Measurements from ENCODE around the gene ATP2A1. TPM values are rescaled to one million over a fixed set of nuclear protein-coding genes. Genes with fewer than 3 reads are reported as not detected.
"Not testable (repeated sequence)": the region's sequence is repeated elsewhere in the genome, so short reads cannot be mapped to it uniquely, and the experiment has no call there.

Gene ATP2A1
- total RNA-seq, 1 donor from 2014 or later, result 0.53 TPM

- DNase-seq (ENCODE audit: extremely low read depth, low read depth, low spot score), result no peak
Measured at GRCh38 chr16:28905229-28905754, 27.0 kb downstream of the ATP2A1 start.

DNA sequence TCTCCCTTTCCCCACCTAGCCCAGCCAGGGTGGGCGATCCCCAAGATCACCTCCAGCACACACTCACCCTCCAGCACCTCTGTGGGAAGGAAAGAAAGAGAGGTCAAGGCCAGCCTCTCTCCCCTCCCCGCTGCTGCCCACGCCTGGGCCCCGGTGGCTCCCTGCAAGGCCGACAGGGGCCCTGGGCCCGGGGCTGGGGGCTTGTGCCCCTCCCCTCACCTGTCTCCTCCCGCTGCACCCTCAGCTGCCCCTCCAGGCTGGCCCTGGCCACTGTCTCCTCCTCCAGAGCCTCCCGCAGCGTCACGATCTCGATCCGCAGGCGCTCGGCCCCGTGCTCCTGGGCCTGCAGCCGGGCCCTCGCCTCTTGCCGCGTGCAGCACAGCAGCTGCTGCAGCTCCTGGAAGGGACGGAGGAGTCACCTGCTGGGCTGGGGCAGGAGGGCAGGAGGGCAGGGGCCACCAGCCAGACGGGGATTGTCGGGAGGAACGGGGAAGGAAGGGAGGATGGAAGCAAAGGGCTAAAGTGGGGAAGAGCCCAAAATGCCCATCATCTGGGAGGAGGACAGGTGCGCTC lies 27.6 kb downstream of the ATP2A1 start:
- no peak for DNase-seq (ENCODE audit: extremely low read depth, low read depth, low spot score)

GRCh38 chr16:28910086-28911031 lies 32.1 kb downstream of the ATP2A1 start:
- DNase-seq (ENCODE audit: extremely low read depth, low read depth, low spot score), result no peak

- DNase-seq (ENCODE audit: extremely low read depth, low read depth, low spot score), result no peak
Measured at GRCh38 chr16:28912558-28912957, 34.3 kb downstream of the ATP2A1 start.

DNA sequence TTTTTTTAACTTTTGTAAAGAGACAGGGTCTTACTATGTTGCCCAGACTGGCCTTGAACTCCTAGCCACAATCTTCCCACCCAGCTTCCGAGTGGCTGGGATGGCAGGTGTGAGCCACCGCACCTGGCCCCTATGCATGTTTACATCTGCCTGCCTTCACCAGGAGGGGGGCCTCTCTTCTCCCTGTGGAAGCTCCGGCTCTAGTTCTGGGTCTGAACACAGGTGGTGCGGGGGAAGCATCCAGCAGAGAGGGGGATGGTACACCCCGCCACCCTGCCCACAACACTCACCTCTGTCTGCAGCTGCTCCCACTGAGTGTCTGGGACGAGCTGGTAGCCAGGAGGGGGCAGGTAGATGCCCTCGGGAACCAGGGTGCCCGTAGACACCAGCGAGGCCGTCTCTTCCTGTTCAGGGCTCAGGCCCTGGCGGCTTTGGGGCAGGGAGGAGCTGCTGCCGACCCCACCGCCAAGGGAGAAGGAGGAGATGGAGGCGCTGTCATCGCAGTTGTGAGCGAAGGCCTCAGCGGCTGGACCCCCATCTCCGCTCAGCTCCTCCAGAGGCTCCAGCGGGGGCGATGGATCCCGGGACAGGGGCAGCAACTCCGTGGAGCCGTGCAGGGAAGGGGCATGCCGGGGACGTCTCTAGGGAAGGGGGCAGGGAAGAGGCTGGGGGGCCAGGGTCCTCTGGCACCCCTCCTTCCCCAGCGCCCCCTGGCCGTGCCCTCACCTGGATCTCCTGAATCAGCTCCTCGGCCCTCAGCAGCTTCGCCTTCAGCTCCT lies 35.8 kb downstream of the ATP2A1 start:
- no peak for DNase-seq (ENCODE audit: extremely low read depth, low read depth, low spot score)

- peak; percentile 39 for DNase-seq (ENCODE audit: extremely low read depth, low read depth, low spot score)
Measured at GRCh38 chr16:28915181-28915580, 36.9 kb downstream of the ATP2A1 start.

DNA sequence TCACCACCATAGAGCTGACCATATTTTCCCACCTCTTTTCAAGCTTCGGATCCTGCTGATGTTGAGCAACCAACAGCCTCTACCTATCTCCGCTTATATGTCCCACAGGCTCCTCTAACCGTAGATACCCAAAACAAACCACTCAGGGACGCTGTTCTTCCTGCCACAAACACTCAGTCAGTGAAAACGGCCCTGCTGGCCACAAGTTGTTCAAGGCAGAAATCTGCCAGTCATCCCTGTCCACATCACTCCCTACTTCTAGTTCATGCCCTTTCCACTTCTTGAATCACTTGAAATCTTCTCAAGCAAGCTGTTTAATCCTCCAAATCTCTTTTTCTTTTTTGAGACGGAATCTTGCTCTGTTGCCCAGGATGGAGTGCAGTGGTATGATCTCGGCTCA lies 38.8 kb downstream of the ATP2A1 start:
- DNase-seq (ENCODE audit: extremely low read depth, low read depth, low spot score), result no peak

DNA sequence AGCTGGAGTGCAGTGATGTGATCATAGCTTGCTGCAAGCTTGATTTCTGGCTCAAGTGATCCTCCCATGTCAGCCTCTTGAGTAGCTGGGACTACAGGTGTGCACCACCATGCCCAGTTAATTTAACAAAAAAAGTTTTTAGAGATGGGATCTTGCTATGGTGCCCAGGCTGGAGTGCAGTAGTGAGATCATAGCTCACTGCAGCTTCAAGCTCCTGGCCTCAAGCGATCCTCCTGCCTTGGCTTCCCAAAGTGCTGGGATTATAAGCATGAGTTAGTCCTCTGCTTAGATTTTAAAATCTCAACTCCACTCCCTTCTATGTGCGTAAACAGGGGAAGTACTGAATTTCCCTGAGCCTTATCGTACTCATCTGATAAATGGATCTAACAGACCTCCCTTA lies 40.4 kb downstream of the ATP2A1 start:
- no peak for DNase-seq (ENCODE audit: extremely low read depth, low read depth, low spot score)

GRCh38 chr16:28923231-28923587 lies 44.9 kb downstream of the ATP2A1 start:
- DNase-seq (ENCODE audit: extremely low read depth, low read depth, low spot score), result no peak

- DNase-seq (ENCODE audit: extremely low read depth, low read depth, low spot score), result no peak
Measured at GRCh38 chr16:28923652-28924398, 45.5 kb downstream of the ATP2A1 start.

DNA sequence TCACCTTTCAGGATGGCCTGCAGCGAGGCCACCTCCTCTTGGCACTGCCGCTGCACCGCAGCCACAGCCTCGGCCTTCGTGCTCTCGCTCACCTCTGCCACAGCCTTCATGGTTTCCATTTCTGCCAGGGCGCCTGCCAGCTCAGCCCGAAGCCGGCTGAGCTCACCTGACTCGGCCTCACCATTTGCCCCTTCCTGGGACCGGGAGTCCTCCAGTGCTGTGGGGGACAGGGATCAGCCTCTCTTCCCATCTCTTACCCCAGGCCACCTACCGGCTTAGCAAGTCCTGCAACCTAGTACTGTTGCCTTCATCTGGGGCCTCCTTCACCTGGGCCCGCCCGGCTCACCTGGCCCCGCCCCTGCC lies 46.1 kb downstream of the ATP2A1 start:
- no peak for DNase-seq (ENCODE audit: extremely low read depth, low read depth, low spot score)

DNA sequence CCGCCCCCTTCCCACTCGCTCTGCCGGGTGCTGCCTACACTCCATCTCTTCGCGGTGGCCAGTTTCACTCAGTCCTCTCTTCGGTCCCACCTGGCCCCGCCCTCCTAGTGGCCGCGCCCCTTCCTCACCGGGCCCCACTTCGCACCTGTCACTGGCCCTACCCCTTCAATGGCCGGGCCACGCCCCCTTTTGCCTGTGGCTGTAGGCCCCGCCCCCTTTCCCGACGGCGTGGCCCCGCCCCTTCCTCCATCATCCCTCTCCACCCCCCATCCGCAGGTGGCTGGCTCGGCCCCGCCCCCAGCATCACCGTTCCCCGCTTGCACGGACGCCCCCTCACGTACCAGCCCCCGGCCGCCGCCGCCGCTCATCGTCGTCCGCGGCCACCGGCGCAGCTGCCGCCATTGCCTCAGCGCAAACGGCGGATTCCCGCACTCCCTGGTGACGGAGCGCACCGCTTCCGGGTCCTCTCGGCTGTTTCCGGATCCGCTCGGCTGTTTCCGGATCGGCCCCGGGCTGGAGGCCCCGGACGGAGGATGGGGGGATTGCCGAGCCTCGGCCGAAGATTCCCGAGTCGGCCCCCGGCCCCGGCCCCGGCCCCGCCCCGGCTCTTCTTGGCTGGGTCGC lies 46.6 kb downstream of the ATP2A1 start, which contains the start of gene RABEP2:
Gene RABEP2 (minus strand): TSS at position 477 of the 624 bp plus-strand sequence. CDS start 75 bp downstream, at position 402.
- DNase-seq (ENCODE audit: extremely low read depth, low read depth, low spot score), result peak; percentile 22

GRCh38 chr16:28925386-28926228 lies 47.3 kb downstream of the ATP2A1 start:
- DNase-seq (ENCODE audit: extremely low read depth, low read depth, low spot score), result no peak

GRCh38 chr16:28926284-28926683 lies 48.0 kb downstream of the ATP2A1 start:
- DNase-seq (ENCODE audit: extremely low read depth, low read depth, low spot score), result not testable (repeated sequence)

DNA sequence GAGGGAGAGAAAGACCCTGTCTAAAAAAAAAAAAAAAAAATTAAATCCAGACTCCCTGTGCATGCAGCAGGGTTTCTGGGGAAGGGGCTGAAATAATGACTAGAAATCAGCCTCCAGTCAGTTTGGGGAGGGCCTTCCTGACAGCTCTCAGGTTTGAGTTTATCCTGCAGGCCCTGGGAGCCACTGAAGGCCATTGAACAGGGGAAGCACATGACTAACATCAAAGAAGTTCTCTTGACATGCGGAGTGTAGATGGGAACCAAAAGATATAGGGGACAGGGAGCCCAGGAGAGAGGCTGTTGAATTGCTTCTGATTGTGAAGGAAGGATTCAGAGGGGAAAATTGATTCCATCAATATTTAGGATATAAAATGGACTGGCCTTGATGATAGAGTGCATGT lies 49.5 kb downstream of the ATP2A1 start:
- no peak for DNase-seq (ENCODE audit: extremely low read depth, low read depth, low spot score)

DNA sequence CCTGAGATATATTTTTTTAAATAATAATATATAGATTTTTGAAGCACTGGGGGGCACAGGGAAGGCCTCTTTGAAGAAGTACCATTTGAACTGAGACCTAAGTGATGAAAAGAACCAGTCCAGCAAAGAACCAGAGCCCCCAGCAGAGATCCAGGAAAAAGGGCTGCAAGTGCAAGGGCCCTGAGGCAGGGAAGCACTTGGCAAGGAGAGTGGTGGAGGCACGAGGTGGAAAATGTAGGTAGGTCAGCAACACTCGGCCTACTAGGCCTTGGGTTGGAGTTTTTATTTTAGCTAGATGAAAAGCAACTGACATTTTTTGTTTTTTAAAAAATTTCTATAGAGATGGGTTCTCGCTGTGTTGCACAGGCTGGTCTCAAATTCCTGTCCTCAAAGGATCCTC lies 51.9 kb downstream of the ATP2A1 start:
- no peak for DNase-seq (ENCODE audit: extremely low read depth, low read depth, low spot score)

- no peak for DNase-seq (ENCODE audit: extremely low read depth, low read depth, low spot score)
Measured at GRCh38 chr16:28930652-28931051, 52.4 kb downstream of the ATP2A1 start.

GRCh38 chr16:28931801-28932225 lies 53.5 kb downstream of the ATP2A1 start, which contains the start of gene CD19:
Gene CD19, plus strand, starts transcription at chr16:28931971. Its CDS starts 30 bp downstream, at chr16:28932001.
- no peak for DNase-seq (ENCODE audit: extremely low read depth, low read depth, low spot score)

Data from glomerular endothelial cell (primary cell).